AG09319 (cell line): ENCODE data around the gene PINLYP.

ENCODE experiments used
- DNase-seq: peaks from one replicate; pipeline ENCODE4 v3.0.0-alpha.2; 2010; ENCODE audit warnings: low read depth; ENCODE audit errors: extremely low read depth
- CTCF ChIP-seq: IDR thresholded peaks from 2 replicates; pipeline ENCODE4 v1.5.1; 2011; ENCODE audit warnings: low read depth, mild to moderate bottlenecking, inconsistent platforms, low read length, moderate library complexity

Gene PINLYP

GRCh38 chr19:43606569-43607229 is 31.1 kb downstream of the PINLYP start:
- no peak for DNase-seq
- TF ChIP-seq CTCF = no peak

- DNase-seq = no peak
- no peak for TF ChIP-seq CTCF
Observed at GRCh38 chr19:43607238-43608205, 31.9 kb downstream of the PINLYP start.

- no peak for DNase-seq
- TF ChIP-seq CTCF = no peak
Observed at GRCh38 chr19:43609872-43610271, 34.3 kb downstream of the PINLYP start.

GRCh38 chr19:43610493-43610892 is 34.9 kb downstream of the PINLYP start:
- DNase-seq = no peak
- no peak for TF ChIP-seq CTCF

- TF ChIP-seq CTCF = no peak
- no peak for DNase-seq
Observed at GRCh38 chr19:43611788-43612187, 36.2 kb downstream of the PINLYP start, which contains the start of gene SRRM5. TSS of gene SRRM5 (plus strand) at chr19:43612088. CDS start at chr19:43612122, 34 bp downstream.

- DNase-seq = no peak
- TF ChIP-seq CTCF = no peak
Observed at GRCh38 chr19:43612374-43612773, 36.8 kb downstream of the PINLYP start.

- DNase-seq = no peak
- TF ChIP-seq CTCF = no peak
Observed at GRCh38 chr19:43616306-43616705, 40.7 kb downstream of the PINLYP start.
